GM12865 (cell line): ENCODE results near the gene COL23A1.

Experiments used
- DNase-seq: peaks from one replicate; pipeline ENCODE4 v3.0.0; 2010; ENCODE audit warnings: low read depth
- H3K4me3 ChIP-seq: 2 replicates; pipeline ENCODE4 v1.5.1; 2011; ENCODE audit warnings: mild to moderate bottlenecking, low read depth, low read length, control low read depth
- TF ChIP-seq, protein P1 (sequence below): IDR thresholded peaks from 2 replicates; pipeline ENCODE4 v1.5.1; 2011; ENCODE audit warnings: low read length, control low read depth, low read depth, inconsistent platforms; ENCODE audit not compliant: insufficient read depth; ENCODE audit errors: missing control alignments

COL23A1 gene

DNA sequence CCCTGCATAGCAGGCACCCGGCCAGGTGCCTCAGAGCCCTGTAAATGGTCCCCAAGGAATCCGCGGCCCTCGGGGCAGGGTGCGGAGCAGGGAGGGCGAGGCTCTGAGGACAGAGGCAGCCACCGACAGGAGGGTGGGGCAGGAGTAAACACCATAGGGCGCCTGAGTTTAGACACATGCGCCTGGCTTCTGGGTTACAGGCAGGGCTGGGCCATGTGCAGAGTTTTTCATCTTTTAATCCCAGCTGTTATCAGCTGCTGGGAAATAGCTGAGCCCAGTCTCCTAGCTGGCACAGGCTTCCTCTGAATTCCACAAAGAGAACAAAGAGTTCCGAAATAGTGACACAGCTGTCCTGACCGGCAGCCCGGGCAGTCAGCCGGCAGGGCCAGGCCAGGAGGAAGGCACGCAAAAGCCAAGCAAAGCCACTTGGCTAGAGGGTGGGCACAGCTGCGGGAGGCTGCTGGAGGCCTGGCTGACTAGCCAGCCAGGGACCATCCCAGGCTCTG, 258.6 kb downstream of the COL23A1 start:
- TF ChIP-seq, protein P1, sequence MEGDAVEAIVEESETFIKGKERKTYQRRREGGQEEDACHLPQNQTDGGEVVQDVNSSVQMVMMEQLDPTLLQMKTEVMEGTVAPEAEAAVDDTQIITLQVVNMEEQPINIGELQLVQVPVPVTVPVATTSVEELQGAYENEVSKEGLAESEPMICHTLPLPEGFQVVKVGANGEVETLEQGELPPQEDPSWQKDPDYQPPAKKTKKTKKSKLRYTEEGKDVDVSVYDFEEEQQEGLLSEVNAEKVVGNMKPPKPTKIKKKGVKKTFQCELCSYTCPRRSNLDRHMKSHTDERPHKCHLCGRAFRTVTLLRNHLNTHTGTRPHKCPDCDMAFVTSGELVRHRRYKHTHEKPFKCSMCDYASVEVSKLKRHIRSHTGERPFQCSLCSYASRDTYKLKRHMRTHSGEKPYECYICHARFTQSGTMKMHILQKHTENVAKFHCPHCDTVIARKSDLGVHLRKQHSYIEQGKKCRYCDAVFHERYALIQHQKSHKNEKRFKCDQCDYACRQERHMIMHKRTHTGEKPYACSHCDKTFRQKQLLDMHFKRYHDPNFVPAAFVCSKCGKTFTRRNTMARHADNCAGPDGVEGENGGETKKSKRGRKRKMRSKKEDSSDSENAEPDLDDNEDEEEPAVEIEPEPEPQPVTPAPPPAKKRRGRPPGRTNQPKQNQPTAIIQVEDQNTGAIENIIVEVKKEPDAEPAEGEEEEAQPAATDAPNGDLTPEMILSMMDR, result no peak
- DNase-seq, result no peak
- no peak overlapping the region for H3K4me3 ChIP-seq

- no peak for DNase-seq
- TF ChIP-seq, protein P1, result no peak
- no peak overlapping the region for H3K4me3 ChIP-seq
These were observed 259.3 kb downstream of the COL23A1 start for GRCh38 chr5:178330791-178331404.

DNA sequence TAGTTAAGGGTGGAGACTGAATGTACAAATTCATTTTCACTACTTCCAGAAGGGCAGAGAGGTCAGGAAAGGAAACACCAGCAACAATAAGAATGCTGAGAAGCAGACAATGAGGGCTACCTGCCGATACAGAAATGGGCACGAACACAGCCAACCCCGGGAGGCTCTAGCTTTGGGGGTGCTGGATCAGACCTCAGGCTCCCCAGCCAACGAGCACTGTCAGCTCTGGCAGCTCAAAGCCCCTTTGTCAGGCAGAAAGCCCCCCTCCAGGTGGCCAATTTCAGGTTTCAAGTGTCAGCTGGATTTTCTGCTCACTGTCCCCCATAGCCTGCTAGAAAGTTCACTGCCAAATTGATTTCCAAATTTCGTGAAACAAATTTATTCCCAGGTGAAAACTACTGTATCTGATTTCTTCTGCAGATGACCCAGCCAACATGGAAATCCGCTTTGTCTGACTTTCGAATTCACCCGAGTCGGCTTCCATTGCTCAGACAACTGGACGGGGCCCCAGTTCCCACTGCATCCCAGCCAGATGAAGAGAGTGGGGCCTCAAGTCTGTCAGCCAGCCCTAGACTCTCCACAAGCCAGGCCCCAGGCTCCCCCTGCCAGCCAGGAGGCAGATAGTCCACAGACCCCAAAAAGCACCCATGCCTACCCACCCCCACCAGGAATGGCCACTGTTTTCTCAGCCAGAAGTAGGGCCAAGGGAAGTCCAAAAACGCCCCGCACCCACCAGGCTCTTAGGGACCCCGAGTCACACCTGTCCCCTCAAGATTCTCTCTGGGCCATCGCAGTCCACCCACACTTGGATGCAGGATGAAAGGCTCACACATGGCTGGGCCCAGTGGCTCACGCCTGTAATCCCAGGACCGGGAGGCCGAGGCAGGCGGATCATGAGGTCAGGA, 261.1 kb downstream of the COL23A1 start:
- no peak for DNase-seq
- TF ChIP-seq, protein P1, result no peak

DNA sequence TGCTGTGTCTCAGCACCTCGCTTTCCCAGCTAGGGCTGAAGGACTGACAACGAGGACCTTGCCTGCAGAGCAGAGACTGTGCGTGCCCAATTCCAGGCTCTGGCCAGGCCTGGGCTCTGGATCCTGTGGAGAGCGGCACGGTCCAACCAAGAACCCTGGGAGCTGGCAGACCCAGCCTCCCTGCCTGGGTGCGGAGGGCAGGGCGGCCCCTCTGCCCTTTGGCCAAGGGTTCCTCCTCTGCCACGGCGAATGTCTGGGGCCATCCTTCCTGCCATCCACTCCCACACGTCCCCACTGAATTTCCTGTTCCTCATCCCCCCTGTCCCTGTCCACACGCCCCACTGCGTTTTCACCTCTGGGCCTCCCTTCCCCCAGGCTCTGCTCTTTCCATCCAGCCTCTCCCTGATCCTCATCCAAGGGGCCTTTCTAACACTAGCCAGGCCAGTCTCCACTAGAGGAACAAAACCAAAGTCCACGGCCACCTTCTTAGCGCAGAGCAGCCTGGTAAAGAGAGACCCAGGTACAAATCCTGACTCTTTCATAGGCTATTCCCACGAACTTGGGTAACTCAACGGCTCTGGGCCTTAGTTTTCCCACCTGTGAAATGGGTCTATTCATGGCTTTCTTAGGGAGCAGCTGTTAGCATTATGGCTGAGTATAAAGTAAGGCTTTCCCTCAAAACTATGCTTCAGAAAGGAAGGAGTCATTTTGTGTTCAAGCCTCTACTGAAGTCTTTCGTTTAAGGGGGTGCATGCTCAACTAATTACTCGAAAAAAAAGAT, 262.1 kb downstream of the COL23A1 start:
- DNase-seq, result no peak
- TF ChIP-seq, protein P1, result no peak
- H3K4me3 ChIP-seq, result no peak overlapping the region

More for the DNA sequence above, 261.1 kb downstream of the COL23A1 start:
- H3K4me3 ChIP-seq, result no peak overlapping the region

DNA sequence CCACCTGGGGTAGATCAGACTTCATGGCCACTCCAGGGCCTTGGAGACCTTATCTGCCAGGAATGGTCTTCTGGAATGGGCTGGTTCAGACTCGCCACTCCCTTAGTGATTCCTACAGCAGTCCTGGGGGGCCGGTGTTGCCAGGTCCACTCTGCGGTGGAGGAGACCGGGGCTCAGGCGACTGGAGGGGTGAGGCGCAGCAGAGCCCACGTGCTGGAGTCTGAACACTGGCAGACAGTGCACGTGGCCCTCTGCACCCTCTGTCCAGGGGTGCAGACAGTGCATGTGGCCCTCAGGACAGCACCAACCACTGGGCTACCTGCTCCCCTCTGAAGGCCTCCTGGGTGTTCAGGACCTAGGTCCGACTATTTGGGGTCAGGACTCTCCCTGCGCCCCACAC, 262.7 kb downstream of the COL23A1 start:
- TF ChIP-seq, protein P1, result no peak
- no peak overlapping the region for H3K4me3 ChIP-seq
- no peak for DNase-seq

DNA sequence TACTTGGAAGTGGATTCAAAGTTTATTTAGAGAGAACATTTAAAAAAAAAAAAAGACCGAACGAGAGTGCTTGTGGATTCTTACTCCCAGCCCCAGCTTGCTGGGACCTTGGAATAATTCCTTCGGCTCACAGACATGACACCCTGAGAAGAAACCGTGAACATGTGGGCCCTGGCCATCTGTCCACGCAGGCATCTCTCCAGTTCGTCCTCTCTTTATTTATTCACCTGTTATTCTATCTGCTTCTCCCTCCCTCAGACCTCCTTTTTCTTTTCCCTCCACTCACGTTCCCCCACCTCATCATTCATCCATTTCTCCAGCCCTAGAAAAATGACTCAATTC, 263.8 kb downstream of the COL23A1 start:
- no peak overlapping the region for H3K4me3 ChIP-seq
- DNase-seq, result no peak
- TF ChIP-seq, protein P1, result no peak
